ENCODE results near the gene EZH1. TPM values are rescaled to one million over a fixed set of nuclear protein-coding genes. Genes with fewer than 3 reads are reported as not detected.

The EZH1 gene
- total RNA-seq: 18.0 and 19.2 TPM in 2 replicates

GRCh38 chr17:42744806-42745617, at the start of gene EZH1:
TSS of gene EZH1 (minus strand) at chr17:42745040. CDS start at chr17:42728941, 16,099 bp downstream.

GRCh38 chr17:42779936-42780850, 35.4 kb upstream of the EZH1 start, which contains the start of gene WNK4:
TSS of gene WNK4 (plus strand) at chr17:42780610. CDS start at chr17:42780699, 89 bp downstream.

GRCh38 chr17:42773290-42774035, 28.6 kb upstream of the EZH1 start, which contains the start of gene VPS25:
TSS of gene VPS25 (plus strand) at chr17:42773449. CDS start at chr17:42773476, 27 bp downstream.

GRCh38 chr17:42760652-42761581, 16.1 kb upstream of the EZH1 start, which contains the start of gene RAMP2:
TSS of gene RAMP2 (plus strand) at chr17:42761227. CDS start at chr17:42761262, 35 bp downstream.

GRCh38 chr17:42681976-42682721, 62.7 kb downstream of the EZH1 start, which contains the start of gene CNTNAP1:
TSS of gene CNTNAP1 (plus strand) at chr17:42682531. CDS start at chr17:42682830, 299 bp downstream.

GRCh38 chr17:42676424-42677011, 68.3 kb downstream of the EZH1 start, which contains the start of gene PLEKHH3:
TSS of gene PLEKHH3 (minus strand) at chr17:42676994. CDS start at chr17:42676563, 431 bp downstream.

GRCh38 chr17:42659079-42659931, 85.5 kb downstream of the EZH1 start, which contains the start of gene TUBG2:
TSS of gene TUBG2 (plus strand) at chr17:42659284. CDS start at chr17:42659504, 220 bp downstream.

Small RNA genes lying within 50 kb of the gene (small RNA-seq; reads per million reads assigned to genes)
- gene HMGN2P15: not detected
- gene MIR6780A: not detected

Other genes with a start within 250 kb of the EZH1 start
- gene NAGLU, start 208.8 kb downstream of the EZH1 start, total RNA-seq: 29.7 and 31.0 TPM in 2 replicates
- 0.10 and 0.65 TPM in 2 replicates for gene HSD17B1, start 192.1 kb downstream of the EZH1 start, total RNA-seq
- gene COASY, start 182.9 kb downstream of the EZH1 start, total RNA-seq: 19.6 and 23.8 TPM in 2 replicates
- gene MLX, start 177.9 kb downstream of the EZH1 start, total RNA-seq: 37.2 and 37.4 TPM in 2 replicates
- gene PSMC3IP, start 167.3 kb downstream of the EZH1 start, total RNA-seq: 4.6 and 7.1 TPM in 2 replicates
- 62.4 and 80.3 TPM in 2 replicates for gene RETREG3, start 135.7 kb downstream of the EZH1 start, total RNA-seq
- 57.5 and 64.1 TPM in 2 replicates for gene TUBG1, start 135.4 kb downstream of the EZH1 start, total RNA-seq
- 6.1 and 9.5 TPM in 2 replicates for gene TUBG2, start 85.8 kb downstream of the EZH1 start, total RNA-seq
- gene PLEKHH3, start 68.0 kb downstream of the EZH1 start, total RNA-seq: 9.6 and 18.0 TPM in 2 replicates
- 2.1 and 2.6 TPM in 2 replicates for gene CCR10, start 63.2 kb downstream of the EZH1 start, total RNA-seq
- gene CNTNAP1, start 62.5 kb downstream of the EZH1 start, total RNA-seq: 23.8 and 30.2 TPM in 2 replicates
- gene RAMP2, start 16.2 kb upstream of the EZH1 start, total RNA-seq: 7.6 and 19.6 TPM in 2 replicates
- 46.1 and 50.1 TPM in 2 replicates for gene VPS25, start 28.4 kb upstream of the EZH1 start, total RNA-seq
- gene WNK4, start 35.6 kb upstream of the EZH1 start, total RNA-seq: 1.3 and 2.6 TPM in 2 replicates
- 43.2 and 46.4 TPM in 2 replicates for gene COA3, start 53.7 kb upstream of the EZH1 start, total RNA-seq
- under 0.01 TPM in 1 of 2 replicates, not detected in the other for gene CNTD1, start 53.8 kb upstream of the EZH1 start, total RNA-seq
- gene BECN1, start 79.2 kb upstream of the EZH1 start, total RNA-seq: 81.2 and 86.2 TPM in 2 replicates
- gene PSME3, start 88.4 kb upstream of the EZH1 start, total RNA-seq: 109 and 148 TPM in 2 replicates
- gene AOC2, start 99.5 kb upstream of the EZH1 start, total RNA-seq: 0.65 and 1.9 TPM in 2 replicates
- gene AOC3, start 106.2 kb upstream of the EZH1 start, total RNA-seq: under 0.01 TPM in 2 replicates
- not detected in 2 replicates for gene G6PC1, start 155.8 kb upstream of the EZH1 start, total RNA-seq
- gene AARSD1, start 219.4 kb upstream of the EZH1 start, total RNA-seq: 12.9 and 17.6 TPM in 2 replicates
- 0.33 and 0.38 TPM in 2 replicates for gene PTGES3L, start 235.0 kb upstream of the EZH1 start, total RNA-seq
- 10.2 and 11.8 TPM in 2 replicates for gene RUNDC1, start 235.5 kb upstream of the EZH1 start, total RNA-seq

Data from vein endothelial cell (primary cell).